ENCODE measurements around the gene CNIH2.
"Not testable (repeated sequence)": the region's sequence is repeated elsewhere in the genome, so short reads cannot be mapped to it uniquely, and the experiment has no call there.

CNIH2 gene

DNA sequence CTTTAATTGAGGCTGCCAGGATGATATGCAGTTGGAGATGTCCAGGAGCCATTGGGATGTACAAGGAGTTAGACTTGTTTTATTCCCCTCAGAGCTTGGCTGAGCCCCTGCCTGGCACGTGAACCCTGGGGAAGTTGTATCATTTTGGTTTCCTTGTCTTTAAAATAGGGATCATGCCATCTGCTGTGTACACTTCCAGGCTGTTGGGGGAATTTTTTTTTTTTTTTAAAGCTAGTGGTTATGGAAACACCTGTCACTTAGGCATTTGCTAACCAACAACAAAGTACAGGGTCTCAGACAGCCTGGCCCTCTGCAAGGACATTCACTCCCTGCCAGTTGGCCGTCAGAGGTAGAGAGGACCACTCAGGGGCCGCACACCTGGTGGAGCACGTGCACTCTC lies 18.0 kb upstream of the CNIH2 start:
- DNase-seq (ENCODE audit: low spot score), result no peak

DNA sequence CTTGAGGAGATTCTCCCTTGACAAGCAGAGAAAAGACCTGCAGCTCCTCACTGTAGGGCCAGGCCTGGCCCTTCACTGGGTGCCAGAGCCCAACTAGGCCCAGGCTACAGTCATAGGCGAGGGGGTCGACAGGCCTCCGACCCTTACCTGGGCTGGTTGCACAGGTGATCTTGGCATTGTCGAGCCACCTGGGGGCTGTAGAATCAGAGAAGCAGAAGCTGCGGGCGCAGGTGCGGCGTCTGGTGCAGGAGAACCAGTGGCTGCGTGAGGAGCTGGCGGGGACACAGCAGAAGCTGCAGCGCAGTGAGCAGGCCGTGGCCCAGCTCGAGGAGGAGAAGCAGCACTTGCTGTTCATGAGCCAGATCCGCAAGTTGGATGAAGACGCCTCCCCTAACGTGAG lies 16.4 kb upstream of the CNIH2 start:
- no peak for DNase-seq (ENCODE audit: low spot score)

DNA sequence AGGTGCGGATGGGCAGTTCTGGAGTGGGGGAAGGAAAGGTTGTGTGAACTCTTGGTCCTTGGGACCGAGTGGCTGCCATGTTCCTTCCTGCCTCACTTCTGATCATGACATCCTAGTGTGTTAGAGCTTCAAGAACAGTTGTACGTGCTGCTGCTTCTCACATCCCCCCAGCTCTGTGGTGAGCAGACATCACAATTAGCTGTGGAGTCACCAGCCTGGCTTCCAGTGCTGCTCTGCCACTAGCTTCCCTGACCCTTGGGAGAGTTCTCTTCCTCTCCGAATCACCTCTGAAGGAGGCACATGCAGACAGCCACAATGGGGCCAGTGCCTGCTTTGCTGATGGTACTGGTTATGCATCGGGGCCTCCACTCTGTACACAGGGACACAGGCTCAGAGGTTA lies 15.8 kb upstream of the CNIH2 start:
- no peak for DNase-seq (ENCODE audit: low spot score)

- no peak for DNase-seq (ENCODE audit: low spot score)
Observed at GRCh38 chr11:66262696-66263095, 15.3 kb upstream of the CNIH2 start.

DNA sequence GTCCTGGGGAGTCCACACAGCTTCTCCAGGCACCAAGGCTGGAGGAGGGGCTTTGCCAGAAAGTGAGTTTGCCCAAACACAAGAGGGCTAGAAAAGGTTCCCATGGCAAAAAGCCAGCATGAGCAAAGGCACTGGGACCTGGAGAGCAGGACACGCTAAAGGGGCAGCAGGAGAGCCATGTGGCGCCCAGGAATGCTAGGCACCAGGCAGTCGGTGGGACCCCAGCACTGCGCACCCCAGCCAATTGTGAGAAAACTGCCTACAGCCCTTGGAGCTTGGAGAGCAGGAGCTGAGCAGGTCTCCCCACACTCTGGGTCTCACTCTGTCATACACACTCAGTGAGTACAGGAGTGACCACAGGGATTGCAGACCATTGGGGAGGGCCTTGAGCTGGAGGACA lies 14.7 kb upstream of the CNIH2 start:
- no peak for DNase-seq (ENCODE audit: low spot score)

DNA sequence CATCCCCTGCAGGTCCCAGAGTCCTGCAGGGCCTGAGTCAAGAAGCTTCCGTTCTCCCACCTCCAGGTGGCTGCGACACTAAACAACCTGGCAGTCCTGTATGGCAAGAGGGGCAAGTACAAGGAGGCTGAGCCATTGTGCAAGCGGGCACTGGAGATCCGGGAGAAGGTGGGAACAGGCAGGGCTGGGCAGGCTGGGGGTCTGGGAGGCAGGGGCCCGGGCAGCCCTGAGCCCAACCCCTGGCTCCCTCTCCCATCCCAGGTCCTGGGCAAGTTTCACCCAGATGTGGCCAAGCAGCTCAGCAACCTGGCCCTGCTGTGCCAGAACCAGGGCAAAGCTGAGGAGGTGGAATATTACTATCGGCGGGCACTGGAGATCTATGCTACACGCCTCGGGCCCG lies 14.2 kb upstream of the CNIH2 start:
- no peak for DNase-seq (ENCODE audit: low spot score)

- DNase-seq (ENCODE audit: low spot score), result no peak
Observed at GRCh38 chr11:66264383-66264782, 13.6 kb upstream of the CNIH2 start.

DNA sequence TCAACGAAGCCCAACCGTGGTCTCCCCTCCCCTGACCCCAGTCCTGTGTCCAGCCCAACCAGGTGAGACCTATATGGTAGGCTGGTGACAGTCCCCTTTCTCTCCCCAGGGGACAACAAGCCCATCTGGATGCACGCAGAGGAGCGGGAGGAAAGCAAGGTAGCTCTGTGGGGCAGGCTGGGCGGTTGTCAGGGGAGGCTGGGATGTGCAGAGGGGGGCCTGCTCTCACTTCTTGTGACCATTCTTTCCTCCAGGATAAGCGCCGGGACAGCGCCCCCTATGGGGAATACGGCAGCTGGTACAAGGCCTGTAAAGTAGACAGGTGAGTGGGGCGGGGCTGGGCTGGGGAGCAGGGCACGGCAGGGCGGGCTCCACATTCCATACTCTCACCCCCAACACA lies 13.1 kb upstream of the CNIH2 start:
- peak; percentile 37 for DNase-seq (ENCODE audit: low spot score)

DNA sequence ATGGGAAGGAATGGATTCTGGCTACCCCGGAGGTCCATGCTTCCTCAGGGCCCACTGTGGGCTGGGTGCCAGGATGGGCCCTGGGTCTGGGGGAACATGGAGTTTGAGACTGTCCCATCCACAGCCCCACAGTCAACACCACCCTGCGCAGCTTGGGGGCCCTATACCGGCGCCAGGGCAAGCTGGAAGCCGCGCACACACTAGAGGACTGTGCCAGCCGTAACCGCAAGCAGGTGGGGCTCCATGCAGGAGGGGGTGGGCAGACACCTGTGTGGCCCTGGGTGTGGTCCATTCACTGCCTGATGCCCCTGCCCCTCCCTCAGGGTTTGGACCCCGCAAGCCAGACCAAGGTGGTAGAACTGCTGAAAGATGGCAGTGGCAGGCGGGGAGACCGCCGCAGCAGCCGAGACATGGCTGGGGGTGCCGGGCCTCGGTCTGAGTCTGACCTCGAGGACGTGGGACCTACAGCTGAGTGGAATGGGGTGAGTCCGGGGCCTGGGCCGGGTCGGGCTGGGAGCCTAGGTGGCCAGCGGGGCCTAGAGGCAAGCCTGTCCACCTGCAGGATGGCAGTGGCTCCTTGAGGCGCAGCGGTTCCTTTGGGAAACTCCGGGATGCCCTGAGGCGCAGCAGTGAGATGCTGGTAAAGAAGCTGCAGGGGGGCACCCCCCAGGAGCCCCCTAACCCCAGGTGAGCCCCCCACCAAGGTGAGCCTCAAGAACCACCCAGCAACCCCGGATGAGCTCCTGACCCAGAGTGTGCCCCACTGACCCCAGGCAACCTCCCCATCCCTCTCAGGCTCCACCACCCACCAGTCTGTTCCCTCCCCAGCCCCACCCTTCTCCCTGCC lies 12.2 kb upstream of the CNIH2 start:
- DNase-seq (ENCODE audit: low spot score), result no peak

DNA sequence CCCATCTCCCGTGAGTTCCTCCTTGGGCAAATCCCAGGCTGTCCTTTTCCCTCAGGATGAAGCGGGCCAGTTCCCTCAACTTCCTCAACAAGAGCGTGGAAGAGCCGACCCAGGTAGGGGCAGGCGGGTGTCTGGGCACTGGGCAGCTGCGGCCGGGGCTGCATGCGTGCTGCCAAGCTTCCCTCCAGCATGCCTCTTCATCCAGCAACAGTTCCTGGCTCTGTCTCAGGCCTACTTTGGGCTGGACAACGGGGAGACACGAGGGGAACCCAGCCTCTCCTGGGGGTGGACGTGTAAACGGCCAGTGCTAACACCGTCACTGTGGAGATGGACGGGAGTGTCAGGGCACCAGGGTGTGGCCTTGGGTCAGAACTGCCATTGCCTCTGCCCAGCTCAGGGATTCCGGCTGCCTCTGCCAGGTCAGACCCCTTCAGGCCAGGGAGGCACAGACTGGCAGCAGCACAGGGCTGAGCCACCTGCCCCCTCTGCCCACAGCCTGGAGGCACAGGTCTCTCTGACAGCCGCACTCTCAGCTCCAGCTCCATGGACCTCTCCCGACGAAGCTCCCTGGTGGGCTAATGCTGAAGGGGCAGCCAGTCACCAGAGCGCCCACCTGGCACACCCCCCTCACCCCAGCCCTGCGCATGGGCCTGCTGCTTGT lies 11.5 kb upstream of the CNIH2 start:
- DNase-seq (ENCODE audit: low spot score), result no peak

DNA sequence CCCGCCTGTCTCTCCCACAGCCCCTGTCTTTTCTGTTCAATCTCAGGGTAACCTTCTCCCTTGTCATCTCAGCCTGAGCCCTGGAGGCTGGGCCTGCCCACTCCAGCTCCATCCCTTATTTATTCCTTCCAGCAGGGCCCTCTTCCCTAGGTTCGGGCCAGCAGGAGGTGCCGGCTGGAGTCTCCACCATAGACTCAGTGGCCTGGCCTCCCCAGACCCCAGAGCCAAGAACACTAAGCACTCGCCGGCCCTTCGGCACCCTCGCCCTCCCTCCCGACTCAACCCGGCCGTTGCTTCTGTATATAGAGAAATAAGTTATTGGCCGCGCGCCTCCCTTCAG lies 11.0 kb upstream of the CNIH2 start:
- no peak for DNase-seq (ENCODE audit: low spot score)

DNA sequence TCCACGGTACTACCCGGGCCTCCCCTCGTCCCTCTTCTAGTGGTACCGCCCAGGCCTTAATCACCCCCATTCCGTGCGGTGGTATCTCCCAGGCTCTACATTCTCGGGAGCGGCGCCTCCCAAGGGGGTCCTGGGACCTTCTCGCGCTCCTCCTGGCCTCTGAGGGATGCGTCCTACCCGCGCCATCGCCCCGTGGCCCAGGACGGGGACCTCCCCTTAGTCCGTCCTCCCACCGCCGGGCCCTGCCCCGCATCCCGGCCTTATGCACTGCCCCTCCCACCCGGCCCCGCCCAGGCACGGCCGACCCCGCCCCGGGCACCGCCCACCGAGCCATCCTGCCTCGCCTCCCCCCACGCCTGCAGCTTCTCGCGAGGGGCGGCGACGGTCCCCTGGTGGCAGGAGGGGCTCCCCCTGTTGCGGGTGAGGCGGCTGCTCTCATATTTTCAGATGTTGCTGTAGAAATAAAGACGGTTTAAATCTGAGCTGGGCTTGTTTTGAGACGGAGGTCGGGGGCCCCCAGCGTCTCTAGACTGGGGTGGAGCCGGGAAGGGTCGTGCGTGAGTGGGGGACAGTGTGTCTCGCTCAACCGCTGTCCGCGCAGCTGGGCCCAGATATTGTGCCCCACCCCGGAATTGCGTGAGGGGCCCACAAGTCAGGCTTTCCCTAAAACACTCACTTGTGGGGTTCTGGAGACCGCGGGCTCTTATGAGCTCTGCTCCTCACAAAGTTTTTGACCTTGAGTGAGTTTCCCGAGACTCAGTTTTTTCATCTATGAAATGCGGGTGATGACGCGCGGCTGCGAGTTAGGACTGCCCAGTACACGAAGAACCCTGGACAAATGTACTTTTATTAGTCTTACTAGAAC lies 10.4 kb upstream of the CNIH2 start:
- DNase-seq (ENCODE audit: low spot score), result peak; percentile 85

DNA sequence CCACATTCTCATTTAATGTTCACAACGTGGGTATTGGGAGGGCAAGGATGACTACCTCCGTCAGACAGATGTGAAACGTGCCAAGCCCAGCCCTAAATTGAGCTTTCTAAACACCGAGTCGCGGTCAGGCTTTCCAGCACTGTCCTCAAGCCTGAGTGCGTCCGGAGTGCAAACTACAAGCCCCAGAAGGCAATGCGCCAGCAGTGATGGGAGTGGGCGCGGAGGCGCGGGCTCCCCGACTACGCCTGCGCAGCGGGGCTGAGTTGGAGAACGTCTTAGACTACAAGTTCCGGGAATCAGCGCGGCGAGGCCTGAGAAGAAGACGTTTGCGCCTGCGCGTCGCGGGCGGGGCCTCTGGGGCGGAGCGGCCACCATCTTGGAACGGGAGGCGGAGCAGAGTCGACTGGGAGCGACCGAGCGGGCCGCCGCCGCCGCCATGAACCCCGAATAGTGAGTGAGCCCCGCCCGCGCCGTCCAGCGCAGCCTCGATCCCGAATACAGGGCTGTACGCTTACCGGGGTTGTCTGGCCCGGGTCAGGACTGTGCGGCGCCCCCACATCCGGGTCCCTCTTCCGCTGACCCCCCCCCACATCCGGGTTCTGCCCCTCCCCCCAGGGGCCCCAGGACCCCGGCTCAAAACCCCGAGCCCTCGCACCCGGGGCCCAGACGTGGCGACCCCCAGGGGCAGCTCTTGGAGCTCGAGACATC lies 9.6 kb upstream of the CNIH2 start, which contains the start of gene RAB1B:
Gene RAB1B, plus strand, starts transcription at position 396 of the 708 bp plus-strand sequence. Its CDS starts 41 bp downstream, at position 437.
- peak; percentile 100 for DNase-seq (ENCODE audit: low spot score)

- peak; percentile 50 for DNase-seq (ENCODE audit: low spot score)
Observed at GRCh38 chr11:66268952-66269905, 8.7 kb upstream of the CNIH2 start.

DNA sequence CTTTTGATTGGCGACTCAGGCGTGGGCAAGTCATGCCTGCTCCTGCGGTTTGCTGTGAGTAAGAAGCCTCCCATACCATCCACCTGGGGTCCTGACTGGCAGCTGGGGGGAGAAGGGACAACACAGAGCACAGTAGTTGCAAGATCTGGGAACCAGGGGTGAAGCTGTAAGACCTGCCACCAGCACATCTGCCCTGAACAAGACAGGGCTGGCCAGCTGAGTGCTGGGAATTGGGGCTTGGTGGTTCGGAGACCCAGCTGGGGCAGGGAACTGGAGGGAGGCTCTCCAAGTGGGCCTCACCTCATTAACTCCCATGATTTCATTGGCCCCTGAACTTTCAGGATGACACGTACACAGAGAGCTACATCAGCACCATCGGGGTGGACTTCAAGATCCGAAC lies 6.2 kb upstream of the CNIH2 start:
- no peak for DNase-seq (ENCODE audit: low spot score)

- DNase-seq (ENCODE audit: low spot score), result no peak
Observed at GRCh38 chr11:66272596-66272995, 5.4 kb upstream of the CNIH2 start.

DNA sequence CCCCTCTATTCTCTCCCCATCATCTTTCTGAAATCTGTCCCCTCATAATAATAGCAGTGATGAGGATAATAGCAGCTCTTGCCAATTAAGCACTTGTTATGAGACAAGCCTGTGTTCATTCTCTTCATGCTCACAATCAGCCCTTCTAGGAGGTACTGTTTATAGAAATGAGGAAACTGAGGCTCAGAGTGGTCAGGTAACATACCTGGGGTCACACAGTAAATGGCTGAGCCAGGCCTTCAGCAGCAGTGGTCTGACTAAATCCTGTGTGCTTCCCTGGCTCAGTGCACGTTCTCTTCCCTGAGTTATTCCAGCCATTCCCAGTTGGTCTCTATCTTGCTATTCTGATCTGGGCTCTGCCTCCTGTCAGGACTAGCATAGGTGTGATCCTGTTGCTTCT lies 3.8 kb upstream of the CNIH2 start:
- DNase-seq (ENCODE audit: low spot score), result no peak

DNA sequence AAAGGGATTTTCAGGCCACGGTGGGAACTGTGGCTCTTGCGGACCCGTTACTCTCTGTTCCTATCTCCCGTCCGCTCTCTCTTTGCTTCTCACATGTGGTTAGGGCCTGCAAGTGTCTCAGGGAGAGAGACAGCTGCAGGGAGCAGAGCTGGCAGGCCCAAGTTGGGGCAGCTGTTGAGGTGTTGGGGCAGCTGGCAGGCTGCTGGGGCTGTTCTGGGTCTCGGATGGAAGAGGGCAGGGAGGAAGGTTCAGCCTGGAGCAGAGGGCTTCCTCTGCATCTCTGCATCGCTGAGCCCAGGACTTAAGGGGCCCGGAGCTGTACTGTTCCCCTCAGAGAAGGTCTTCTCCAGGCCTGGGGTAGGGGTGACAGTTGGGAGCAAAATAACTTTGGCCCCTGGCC lies 2.6 kb upstream of the CNIH2 start:
- no peak for DNase-seq (ENCODE audit: low spot score)

- no peak for DNase-seq (ENCODE audit: low spot score)
Observed at GRCh38 chr11:66275984-66276612, 1.9 kb upstream of the CNIH2 start.

- DNase-seq (ENCODE audit: low spot score), result not testable (repeated sequence)
Observed at GRCh38 chr11:66276619-66277018, 1.4 kb upstream of the CNIH2 start.
